HEK293 (cell line): Measurements from ENCODE around the gene PABPC3.

Source experiments
- CTCF ChIA-PET: fragments of 350-600 bp; formaldehyde crosslinking; extraction: SDS; loops from one replicate; lab custom pipeline; 2021; ENCODE audit warnings: antibody characterized with exemption; lab: Yijun Ruan, JAX
- POLR2A ChIA-PET: fragments of 300-600 bp; formaldehyde crosslinking; extraction: SDS; loops from one replicate; lab custom pipeline; 2020; ENCODE audit warnings: antibody characterized with exemption, inconsistent platforms; lab: Yijun Ruan, JAX
- H3K27ac ChIP-seq: fragments of 200-500 bp; sonication (Bioruptor generic); 2 replicates; pipeline ENCODE4 v1.5.1; 2014; ENCODE audit warnings: low read depth, low read length, control low read depth, inconsistent platforms; ENCODE audit errors: extremely low read depth
- H3K36me3 ChIP-seq, 2 experiments: fragments of 200-500 bp in 1 of 2; sonication (Bioruptor generic) in 1 of 2; 1 replicate in 1 of 2; 2 replicates in 1 of 2; pipeline ENCODE4 v1.5.1; 2014 to 2017; ENCODE audit warnings: inconsistent platforms in 2 of 2, low read length in 2 of 2; ENCODE audit not compliant: control insufficient read depth in 2 of 2, insufficient read depth in 1 of 2
- H3K4me1 ChIP-seq: fragments of 200-500 bp; sonication (Bioruptor generic); 2 replicates; pipeline ENCODE4 v1.5.1; 2014; ENCODE audit warnings: mild to moderate bottlenecking, low read length, inconsistent platforms; ENCODE audit not compliant: control insufficient read depth, insufficient read depth
- H3K4me3 ChIP-seq: 2 replicates; pipeline ENCODE4 v1.5.1; 2011; ENCODE audit warnings: low read depth, mild to moderate bottlenecking, control low read depth, low read length, moderate library complexity
- H3K9me3 ChIP-seq: fragments of 200-500 bp; sonication (Bioruptor generic); 2 replicates; pipeline ENCODE4 v1.5.1; 2014; ENCODE audit warnings: low read depth, low read length, inconsistent platforms; ENCODE audit not compliant: control insufficient read depth, insufficient read depth
- IKZF3 ChIP-seq: fragments of 450-650 bp; IDR thresholded peaks from 2 replicates; pipeline ENCODE4 v1.5.0; 2018; ENCODE audit warnings: missing biosample characterization, mild to moderate bottlenecking, missing genetic modification characterization, moderate library complexity
- ZBTB1 ChIP-seq: fragments of 450-650 bp; formaldehyde crosslinking; IDR thresholded peaks from 2 replicates; pipeline ENCODE4 v1.5.1; 2016; ENCODE audit warnings: missing biosample characterization, missing genetic modification characterization
- ZFP69B ChIP-seq: fragments of 450-650 bp; formaldehyde crosslinking; IDR thresholded peaks from 2 replicates; pipeline ENCODE4 v1.5.1; 2016; ENCODE audit warnings: missing biosample characterization, missing genetic modification characterization
- ZNF184 ChIP-seq: fragments of 450-650 bp; IDR thresholded peaks from 2 replicates; pipeline ENCODE4 v1.5.1; 2018; ENCODE audit warnings: missing biosample characterization, mild to moderate bottlenecking, missing genetic modification characterization
- ZNF23 ChIP-seq: fragments of 450-650 bp; formaldehyde crosslinking; IDR thresholded peaks from 2 replicates; pipeline ENCODE4 v1.5.1; 2016; ENCODE audit warnings: missing biosample characterization, missing genetic modification characterization, borderline replicate concordance
- ZNF292 ChIP-seq: fragments of 450-650 bp; formaldehyde crosslinking; IDR thresholded peaks from 2 replicates; pipeline ENCODE4 v1.5.1; 2016; ENCODE audit warnings: low read depth, missing biosample characterization, missing genetic modification characterization, borderline replicate concordance
- ZNF37A ChIP-seq: fragments of 450-650 bp; IDR thresholded peaks from 2 replicates; pipeline ENCODE4 v1.5.1; 2018; ENCODE audit warnings: missing biosample characterization, missing genetic modification characterization
- ZNF426 ChIP-seq: fragments of 450-650 bp; formaldehyde crosslinking; IDR thresholded peaks from 2 replicates; pipeline ENCODE4 v1.5.1; 2017; ENCODE audit warnings: missing biosample characterization, missing genetic modification characterization, mild to moderate bottlenecking, inconsistent platforms, moderate library complexity
- ZNF654 ChIP-seq: fragments of 450-650 bp; formaldehyde crosslinking; IDR thresholded peaks from 2 replicates; pipeline ENCODE4 v1.5.1; 2016; ENCODE audit warnings: low read depth, missing biosample characterization, missing genetic modification characterization
- ZNF785 ChIP-seq: fragments of 450-650 bp; formaldehyde crosslinking; IDR thresholded peaks from 2 replicates; pipeline ENCODE4 v1.5.1; 2016; ENCODE audit warnings: missing biosample characterization, missing genetic modification characterization
- ZNF837 ChIP-seq: fragments of 450-650 bp; formaldehyde crosslinking; IDR thresholded peaks from 2 replicates; pipeline ENCODE4 v1.5.1; 2016; ENCODE audit warnings: missing biosample characterization, missing genetic modification characterization
- TF ChIP-seq, protein P1 (sequence below): fragments of 450-650 bp; formaldehyde crosslinking; IDR thresholded peaks from 2 replicates; pipeline ENCODE4 v1.5.1; 2016; ENCODE audit warnings: missing biosample characterization, missing genetic modification characterization, borderline replicate concordance
- TF ChIP-seq, protein P2 (sequence below): fragments of 450-650 bp; formaldehyde crosslinking; IDR thresholded peaks from 2 replicates; pipeline ENCODE4 v1.5.1; 2016; ENCODE audit warnings: missing biosample characterization, missing genetic modification characterization, borderline replicate concordance
- TF ChIP-seq, protein P3 (sequence below): fragments of 450-650 bp; formaldehyde crosslinking; IDR thresholded peaks from 2 replicates; pipeline ENCODE4 v1.5.1; 2016; ENCODE audit warnings: missing biosample characterization, missing genetic modification characterization
- TF ChIP-seq, protein P4 (sequence below): fragments of 450-650 bp; formaldehyde crosslinking; conservative IDR thresholded peaks from 2 replicates; pipeline ENCODE4 v1.5.1; 2016; ENCODE audit warnings: low read depth, missing biosample characterization, missing genetic modification characterization

PABPC3 gene

DNA sequence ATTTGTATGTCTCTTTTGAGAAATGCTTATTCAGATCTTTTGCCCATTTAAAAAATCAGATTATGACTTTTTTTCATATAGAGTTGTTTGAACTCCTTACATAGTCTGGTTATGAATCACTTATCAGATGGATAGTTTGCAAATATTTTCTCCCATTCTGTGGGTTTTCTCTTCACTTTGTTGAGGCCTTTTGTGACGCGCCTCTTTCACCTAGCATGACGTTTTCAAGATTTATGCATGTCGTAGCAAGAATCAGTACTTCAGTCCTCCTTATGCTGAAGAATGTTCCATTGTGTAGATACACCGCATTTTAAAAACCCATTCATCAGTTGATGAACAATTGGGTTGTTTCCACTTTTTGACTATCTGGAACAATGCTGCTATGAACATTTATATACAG is 13.4 kb downstream of the PABPC3 start:
- H3K36me3 ChIP-seq: no peaks in the 10 kb centered on the region
- H3K4me3 ChIP-seq: no peak overlapping the region
- POLR2A ChIA-PET: no interaction called here
- H3K9me3 ChIP-seq: no peaks in the 10 kb centered on the region
- no peaks in the 10 kb centered on the region for H3K4me1 ChIP-seq
- CTCF ChIA-PET: no interaction called here
- TF ChIP-seq ZNF426: no peak
- TF ChIP-seq, protein P1, sequence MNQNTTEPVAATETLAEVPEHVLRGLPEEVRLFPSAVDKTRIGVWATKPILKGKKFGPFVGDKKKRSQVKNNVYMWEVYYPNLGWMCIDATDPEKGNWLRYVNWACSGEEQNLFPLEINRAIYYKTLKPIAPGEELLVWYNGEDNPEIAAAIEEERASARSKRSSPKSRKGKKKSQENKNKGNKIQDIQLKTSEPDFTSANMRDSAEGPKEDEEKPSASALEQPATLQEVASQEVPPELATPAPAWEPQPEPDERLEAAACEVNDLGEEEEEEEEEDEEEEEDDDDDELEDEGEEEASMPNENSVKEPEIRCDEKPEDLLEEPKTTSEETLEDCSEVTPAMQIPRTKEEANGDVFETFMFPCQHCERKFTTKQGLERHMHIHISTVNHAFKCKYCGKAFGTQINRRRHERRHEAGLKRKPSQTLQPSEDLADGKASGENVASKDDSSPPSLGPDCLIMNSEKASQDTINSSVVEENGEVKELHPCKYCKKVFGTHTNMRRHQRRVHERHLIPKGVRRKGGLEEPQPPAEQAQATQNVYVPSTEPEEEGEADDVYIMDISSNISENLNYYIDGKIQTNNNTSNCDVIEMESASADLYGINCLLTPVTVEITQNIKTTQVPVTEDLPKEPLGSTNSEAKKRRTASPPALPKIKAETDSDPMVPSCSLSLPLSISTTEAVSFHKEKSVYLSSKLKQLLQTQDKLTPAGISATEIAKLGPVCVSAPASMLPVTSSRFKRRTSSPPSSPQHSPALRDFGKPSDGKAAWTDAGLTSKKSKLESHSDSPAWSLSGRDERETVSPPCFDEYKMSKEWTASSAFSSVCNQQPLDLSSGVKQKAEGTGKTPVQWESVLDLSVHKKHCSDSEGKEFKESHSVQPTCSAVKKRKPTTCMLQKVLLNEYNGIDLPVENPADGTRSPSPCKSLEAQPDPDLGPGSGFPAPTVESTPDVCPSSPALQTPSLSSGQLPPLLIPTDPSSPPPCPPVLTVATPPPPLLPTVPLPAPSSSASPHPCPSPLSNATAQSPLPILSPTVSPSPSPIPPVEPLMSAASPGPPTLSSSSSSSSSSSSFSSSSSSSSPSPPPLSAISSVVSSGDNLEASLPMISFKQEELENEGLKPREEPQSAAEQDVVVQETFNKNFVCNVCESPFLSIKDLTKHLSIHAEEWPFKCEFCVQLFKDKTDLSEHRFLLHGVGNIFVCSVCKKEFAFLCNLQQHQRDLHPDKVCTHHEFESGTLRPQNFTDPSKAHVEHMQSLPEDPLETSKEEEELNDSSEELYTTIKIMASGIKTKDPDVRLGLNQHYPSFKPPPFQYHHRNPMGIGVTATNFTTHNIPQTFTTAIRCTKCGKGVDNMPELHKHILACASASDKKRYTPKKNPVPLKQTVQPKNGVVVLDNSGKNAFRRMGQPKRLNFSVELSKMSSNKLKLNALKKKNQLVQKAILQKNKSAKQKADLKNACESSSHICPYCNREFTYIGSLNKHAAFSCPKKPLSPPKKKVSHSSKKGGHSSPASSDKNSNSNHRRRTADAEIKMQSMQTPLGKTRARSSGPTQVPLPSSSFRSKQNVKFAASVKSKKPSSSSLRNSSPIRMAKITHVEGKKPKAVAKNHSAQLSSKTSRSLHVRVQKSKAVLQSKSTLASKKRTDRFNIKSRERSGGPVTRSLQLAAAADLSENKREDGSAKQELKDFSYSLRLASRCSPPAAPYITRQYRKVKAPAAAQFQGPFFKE (tag by site-specific recombination): no peak
- no peak for TF ChIP-seq ZNF785 (tag by site-specific recombination)
- TF ChIP-seq ZFP69B (tag by site-specific recombination): no peak
- no peak overlapping the region for H3K27ac ChIP-seq

DNA sequence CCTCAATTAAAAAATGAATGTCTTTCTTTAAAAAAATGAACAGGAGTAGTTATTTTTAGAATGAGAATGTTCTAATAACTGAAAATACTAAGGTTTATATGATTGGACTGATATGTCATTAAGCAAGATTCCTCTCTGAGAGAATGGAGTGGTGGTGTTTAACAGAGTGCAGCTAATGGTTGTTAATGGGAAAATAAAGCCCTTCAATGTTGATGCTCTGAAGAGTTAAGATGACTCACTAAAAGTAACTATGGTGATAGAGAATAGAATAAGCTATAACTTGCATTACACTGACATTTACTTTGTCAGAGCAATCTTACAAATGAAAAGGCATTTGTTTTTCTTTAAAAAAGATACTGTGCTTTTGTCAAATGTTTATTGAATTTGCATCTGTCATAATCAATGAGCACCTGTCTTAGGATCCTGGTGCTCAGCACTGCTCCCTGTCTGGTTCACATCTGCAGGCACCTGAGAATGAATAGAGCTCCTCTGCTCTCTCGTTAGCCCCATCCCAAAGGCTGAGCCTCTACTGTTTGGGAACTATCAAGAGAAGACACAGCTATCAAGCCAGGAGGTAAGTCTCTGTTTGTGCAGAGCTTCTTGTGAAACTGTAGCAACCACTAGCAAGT is 15.1 kb downstream of the PABPC3 start:
- H3K36me3 ChIP-seq: no peaks in the 10 kb centered on the region
- POLR2A ChIA-PET: interaction anchor here (0.6 kb wide), 1 partner anchor 102 kb away, joined by 3 read pairs; no protein-coding TSS in a partner anchor
- no peaks in the 10 kb centered on the region for H3K9me3 ChIP-seq
- CTCF ChIA-PET: interaction anchor here (0.6 to 5.6 kb wide), 6 partner anchors 25 to 417 kb away, joined by 3 to 47 read pairs (median 4); no protein-coding TSS in a partner anchor
- no peaks in the 10 kb centered on the region for H3K4me1 ChIP-seq
- no peak overlapping the region for H3K4me3 ChIP-seq
- no peak overlapping the region for H3K27ac ChIP-seq
- TF ChIP-seq, protein P2, sequence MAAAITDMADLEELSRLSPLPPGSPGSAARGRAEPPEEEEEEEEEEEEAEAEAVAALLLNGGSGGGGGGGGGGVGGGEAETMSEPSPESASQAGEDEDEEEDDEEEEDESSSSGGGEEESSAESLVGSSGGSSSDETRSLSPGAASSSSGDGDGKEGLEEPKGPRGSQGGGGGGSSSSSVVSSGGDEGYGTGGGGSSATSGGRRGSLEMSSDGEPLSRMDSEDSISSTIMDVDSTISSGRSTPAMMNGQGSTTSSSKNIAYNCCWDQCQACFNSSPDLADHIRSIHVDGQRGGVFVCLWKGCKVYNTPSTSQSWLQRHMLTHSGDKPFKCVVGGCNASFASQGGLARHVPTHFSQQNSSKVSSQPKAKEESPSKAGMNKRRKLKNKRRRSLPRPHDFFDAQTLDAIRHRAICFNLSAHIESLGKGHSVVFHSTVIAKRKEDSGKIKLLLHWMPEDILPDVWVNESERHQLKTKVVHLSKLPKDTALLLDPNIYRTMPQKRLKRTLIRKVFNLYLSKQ (tag by site-specific recombination): no peak
- TF ChIP-seq, protein P3, sequence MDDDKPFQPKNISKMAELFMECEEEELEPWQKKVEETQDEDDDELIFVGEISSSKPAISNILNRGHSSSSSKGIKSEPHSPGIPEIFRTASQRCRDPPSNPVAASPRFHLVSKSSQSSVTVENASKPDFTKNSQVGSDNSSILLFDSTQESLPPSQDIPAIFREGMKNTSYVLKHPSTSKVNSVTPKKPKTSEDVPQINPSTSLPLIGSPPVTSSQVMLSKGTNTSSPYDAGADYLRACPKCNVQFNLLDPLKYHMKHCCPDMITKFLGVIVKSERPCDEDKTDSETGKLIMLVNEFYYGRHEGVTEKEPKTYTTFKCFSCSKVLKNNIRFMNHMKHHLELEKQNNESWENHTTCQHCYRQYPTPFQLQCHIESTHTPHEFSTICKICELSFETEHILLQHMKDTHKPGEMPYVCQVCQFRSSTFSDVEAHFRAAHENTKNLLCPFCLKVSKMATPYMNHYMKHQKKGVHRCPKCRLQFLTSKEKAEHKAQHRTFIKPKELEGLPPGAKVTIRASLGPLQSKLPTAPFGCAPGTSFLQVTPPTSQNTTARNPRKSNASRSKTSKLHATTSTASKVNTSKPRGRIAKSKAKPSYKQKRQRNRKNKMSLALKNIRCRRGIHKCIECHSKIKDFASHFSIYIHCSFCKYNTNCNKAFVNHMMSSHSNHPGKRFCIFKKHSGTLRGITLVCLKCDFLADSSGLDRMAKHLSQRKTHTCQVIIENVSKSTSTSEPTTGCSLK (tag by site-specific recombination): no peak
- TF ChIP-seq IKZF3 (tag by site-specific recombination) (no peak), ZNF837 (tag by site-specific recombination) (no peak), ZNF37A (tag by site-specific recombination) (no peak), ZNF785 (tag by site-specific recombination) (no peak), ZNF292 (tag by site-specific recombination) (no peak), ZBTB1 (tag by site-specific recombination) (no peak), ZNF23 (tag by site-specific recombination) (no peak), ZNF654 (no peak), ZNF184 (tag by site-specific recombination) (no peak)
- TF ChIP-seq, protein P4, sequence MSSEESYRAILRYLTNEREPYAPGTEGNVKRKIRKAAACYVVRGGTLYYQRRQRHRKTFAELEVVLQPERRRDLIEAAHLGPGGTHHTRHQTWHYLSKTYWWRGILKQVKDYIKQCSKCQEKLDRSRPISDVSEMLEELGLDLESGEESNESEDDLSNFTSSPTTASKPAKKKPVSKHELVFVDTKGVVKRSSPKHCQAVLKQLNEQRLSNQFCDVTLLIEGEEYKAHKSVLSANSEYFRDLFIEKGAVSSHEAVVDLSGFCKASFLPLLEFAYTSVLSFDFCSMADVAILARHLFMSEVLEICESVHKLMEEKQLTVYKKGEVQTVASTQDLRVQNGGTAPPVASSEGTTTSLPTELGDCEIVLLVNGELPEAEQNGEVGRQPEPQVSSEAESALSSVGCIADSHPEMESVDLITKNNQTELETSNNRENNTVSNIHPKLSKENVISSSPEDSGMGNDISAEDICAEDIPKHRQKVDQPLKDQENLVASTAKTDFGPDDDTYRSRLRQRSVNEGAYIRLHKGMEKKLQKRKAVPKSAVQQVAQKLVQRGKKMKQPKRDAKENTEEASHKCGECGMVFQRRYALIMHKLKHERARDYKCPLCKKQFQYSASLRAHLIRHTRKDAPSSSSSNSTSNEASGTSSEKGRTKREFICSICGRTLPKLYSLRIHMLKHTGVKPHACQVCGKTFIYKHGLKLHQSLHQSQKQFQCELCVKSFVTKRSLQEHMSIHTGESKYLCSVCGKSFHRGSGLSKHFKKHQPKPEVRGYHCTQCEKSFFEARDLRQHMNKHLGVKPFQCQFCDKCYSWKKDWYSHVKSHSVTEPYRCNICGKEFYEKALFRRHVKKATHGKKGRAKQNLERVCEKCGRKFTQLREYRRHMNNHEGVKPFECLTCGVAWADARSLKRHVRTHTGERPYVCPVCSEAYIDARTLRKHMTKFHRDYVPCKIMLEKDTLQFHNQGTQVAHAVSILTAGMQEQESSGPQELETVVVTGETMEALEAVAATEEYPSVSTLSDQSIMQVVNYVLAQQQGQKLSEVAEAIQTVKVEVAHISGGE (tag by site-specific recombination): no peak
